Activated B cell treated with CpG ODN at 0.5 μM for 24 hours (primary cell): Measurements from ENCODE around the gene RNF135. TPM values are rescaled to one million over a fixed set of nuclear protein-coding genes. Genes with fewer than 3 reads are reported as not detected.
"Not testable (repeated sequence)": the region's sequence is repeated elsewhere in the genome, so short reads cannot be mapped to it uniquely, and the experiment has no call there.

ENCODE experiments used
- ATAC-seq: fragments of 200-7000 bp; cut with Tn5 transposase; one replicate; pipeline ENCODE4 v1.10.0; 2021; ENCODE audit warnings: low read depth, mild to moderate bottlenecking, moderate library complexity
- CTCF ChIA-PET: fragments of 350-600 bp; sonication (Branson Sonifier 250); formaldehyde crosslinking; loops from one replicate; lab custom pipeline; 2021; ENCODE audit warnings: antibody characterized with exemption; lab: Charles Lee
- POLR2A ChIA-PET: fragments of 350-600 bp; sonication (Branson Sonifier 250); formaldehyde crosslinking; loops from one replicate; lab custom pipeline; 2021; ENCODE audit warnings: antibody characterized with exemption; lab: Charles Lee
- DNase-seq: peaks from one replicate; pipeline ENCODE4 v3.0.0; 2022
- H3K27ac Mint-ChIP-seq: one replicate; pipeline ENCODE4 v1.8.0; 2020; ENCODE audit warnings: mixed read lengths
- H3K27me3 Mint-ChIP-seq: one replicate; pipeline ENCODE4 v1.8.0; 2021; ENCODE audit warnings: mixed read lengths
- H3K36me3 Mint-ChIP-seq: one replicate; pipeline ENCODE4 v1.8.0; 2021; ENCODE audit warnings: low read depth, mixed read lengths
- H3K4me1 Mint-ChIP-seq: one replicate; pipeline ENCODE4 v1.8.0; 2021; ENCODE audit warnings: mixed read lengths
- H3K4me3 Mint-ChIP-seq: one replicate; pipeline ENCODE4 v1.8.0; 2020; ENCODE audit warnings: mild to moderate bottlenecking, mixed read lengths
- H3K9me3 Mint-ChIP-seq: one replicate; pipeline ENCODE4 v1.8.0; 2020; ENCODE audit warnings: mixed read lengths
- intact Hi-C: fragments of 100-400 bp; cut with micrococcal nuclease; formaldehyde crosslinking; loops from one replicate; pipeline ENCODE4 v1.15.1; 2024
- total RNA-seq: library from RNA; stranded (reverse); gene quantifications from 2 replicates; pipeline ENCODE4 v1.2.3, GENCODE V29; 2022
- TF ChIP-seq, protein P1 (sequence below): fragments of 200-600 bp; IDR thresholded peaks from one replicate; pipeline ENCODE4 v1.8.0; 2022; ENCODE audit warnings: antibody characterized with exemption, mild to moderate bottlenecking

RNF135 gene
- total RNA-seq, 1 donor from 2014 or later = 18.5 TPM

DNA sequence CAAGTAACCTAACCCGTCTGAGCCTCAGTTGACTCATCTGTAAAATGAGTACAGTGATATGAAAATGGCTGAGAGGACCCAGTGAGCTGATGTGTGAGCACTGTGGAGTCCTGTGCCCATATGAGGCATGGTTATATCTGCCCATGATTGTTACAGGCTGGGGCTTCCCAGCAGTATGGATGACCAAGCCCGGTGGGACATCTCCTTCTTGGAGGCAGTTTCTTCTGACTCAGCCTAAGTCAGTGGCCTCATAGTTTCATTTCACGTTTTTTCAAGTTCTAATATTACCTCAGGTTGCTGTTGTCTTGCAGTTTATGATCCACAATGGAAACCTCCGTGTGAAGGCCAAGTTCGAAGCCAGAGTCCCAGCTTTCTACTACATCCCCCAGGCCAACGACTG lies 44.3 kb upstream of the RNF135 start:
- Mint-ChIP-seq H3K4me3 (no peak overlapping the region), H3K27ac (no peak overlapping the region), H3K9me3 (no peaks in the 10 kb centered on the region), H3K36me3 (peaks cover 18% of the 10 kb centered on the region), H3K27me3 (peaks cover 1% of the 10 kb centered on the region), H3K4me1 (peaks cover 14% of the 10 kb centered on the region)
- DNase-seq (no peak), ATAC-seq (no peak)
- TF ChIP-seq, protein P1, sequence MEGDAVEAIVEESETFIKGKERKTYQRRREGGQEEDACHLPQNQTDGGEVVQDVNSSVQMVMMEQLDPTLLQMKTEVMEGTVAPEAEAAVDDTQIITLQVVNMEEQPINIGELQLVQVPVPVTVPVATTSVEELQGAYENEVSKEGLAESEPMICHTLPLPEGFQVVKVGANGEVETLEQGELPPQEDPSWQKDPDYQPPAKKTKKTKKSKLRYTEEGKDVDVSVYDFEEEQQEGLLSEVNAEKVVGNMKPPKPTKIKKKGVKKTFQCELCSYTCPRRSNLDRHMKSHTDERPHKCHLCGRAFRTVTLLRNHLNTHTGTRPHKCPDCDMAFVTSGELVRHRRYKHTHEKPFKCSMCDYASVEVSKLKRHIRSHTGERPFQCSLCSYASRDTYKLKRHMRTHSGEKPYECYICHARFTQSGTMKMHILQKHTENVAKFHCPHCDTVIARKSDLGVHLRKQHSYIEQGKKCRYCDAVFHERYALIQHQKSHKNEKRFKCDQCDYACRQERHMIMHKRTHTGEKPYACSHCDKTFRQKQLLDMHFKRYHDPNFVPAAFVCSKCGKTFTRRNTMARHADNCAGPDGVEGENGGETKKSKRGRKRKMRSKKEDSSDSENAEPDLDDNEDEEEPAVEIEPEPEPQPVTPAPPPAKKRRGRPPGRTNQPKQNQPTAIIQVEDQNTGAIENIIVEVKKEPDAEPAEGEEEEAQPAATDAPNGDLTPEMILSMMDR = no peak
- ChIA-PET POLR2A (no interaction called here), CTCF (no interaction called here)
- intact Hi-C loops = no loop called here

DNA sequence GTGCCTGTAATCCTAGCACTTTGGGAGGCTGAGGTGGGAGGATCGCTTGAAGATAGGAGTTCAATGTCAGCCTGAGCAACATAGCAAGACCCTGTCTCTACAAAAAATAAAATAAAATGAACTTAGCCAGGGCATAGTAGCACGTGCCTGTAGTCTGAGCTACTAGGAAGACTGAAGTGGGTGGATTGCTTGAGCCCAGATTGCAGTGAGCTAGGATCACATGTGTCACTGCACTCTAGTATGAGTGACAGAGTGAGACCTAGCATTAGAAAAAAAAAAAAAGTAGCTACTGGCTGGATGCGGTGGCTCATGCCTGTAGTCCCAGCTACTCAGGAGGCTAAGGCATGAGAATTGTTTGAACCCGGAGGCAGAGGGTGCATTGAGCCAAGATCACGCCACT lies 43.1 kb upstream of the RNF135 start:
- Mint-ChIP-seq H3K36me3 (peaks cover 18% of the 10 kb centered on the region), H3K27ac (no peak overlapping the region), H3K27me3 (peaks cover 1% of the 10 kb centered on the region), H3K4me3 (no peak overlapping the region), H3K4me1 (peaks cover 10% of the 10 kb centered on the region), H3K9me3 (no peaks in the 10 kb centered on the region)
- ATAC-seq (no peak), DNase-seq (no peak)
- ChIA-PET POLR2A (interaction anchor here (0.7 to 1.6 kb wide), 2 partner anchors 11 to 24 kb away, joined by 3 to 4 read pairs; no protein-coding TSS in a partner anchor), CTCF (no interaction called here)
- intact Hi-C loops = no loop called here
- TF ChIP-seq, protein P1 = no peak

DNA sequence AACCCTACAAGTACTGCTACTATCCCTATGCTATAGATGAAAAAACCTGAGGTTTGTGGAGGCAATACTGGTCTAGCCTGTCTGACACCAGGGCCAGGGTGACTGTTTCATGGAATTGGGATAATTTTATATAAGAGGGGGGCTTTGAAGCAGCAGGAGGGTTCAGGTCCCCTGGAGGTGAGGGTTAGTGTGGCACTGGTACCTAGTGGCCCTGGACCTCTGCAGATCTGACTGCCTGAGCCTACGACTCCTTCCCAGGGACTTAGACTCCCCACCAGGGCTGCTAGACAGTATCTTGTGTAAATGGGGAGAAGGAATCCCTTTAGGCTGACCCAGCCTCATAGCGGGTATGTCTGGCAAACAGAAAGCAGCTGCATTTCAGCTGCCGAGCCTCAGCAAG lies 42.3 kb upstream of the RNF135 start:
- no peak for ATAC-seq
- no peak overlapping the region for H3K4me3 Mint-ChIP-seq
- TF ChIP-seq, protein P1 = no peak
- DNase-seq = no peak
- POLR2A ChIA-PET = interaction anchor here (1.6 kb wide), 1 partner anchor 10 kb away, joined by 4 read pairs; no protein-coding TSS in a partner anchor
- H3K36me3 Mint-ChIP-seq = peaks cover 19% of the 10 kb centered on the region
- no peaks in the 10 kb centered on the region for H3K27me3 Mint-ChIP-seq
- no peaks in the 10 kb centered on the region for H3K9me3 Mint-ChIP-seq
- no peak overlapping the region for H3K27ac Mint-ChIP-seq
- CTCF ChIA-PET = no interaction called here
- intact Hi-C loops = no loop called here
- peaks cover 7% of the 10 kb centered on the region for H3K4me1 Mint-ChIP-seq

DNA sequence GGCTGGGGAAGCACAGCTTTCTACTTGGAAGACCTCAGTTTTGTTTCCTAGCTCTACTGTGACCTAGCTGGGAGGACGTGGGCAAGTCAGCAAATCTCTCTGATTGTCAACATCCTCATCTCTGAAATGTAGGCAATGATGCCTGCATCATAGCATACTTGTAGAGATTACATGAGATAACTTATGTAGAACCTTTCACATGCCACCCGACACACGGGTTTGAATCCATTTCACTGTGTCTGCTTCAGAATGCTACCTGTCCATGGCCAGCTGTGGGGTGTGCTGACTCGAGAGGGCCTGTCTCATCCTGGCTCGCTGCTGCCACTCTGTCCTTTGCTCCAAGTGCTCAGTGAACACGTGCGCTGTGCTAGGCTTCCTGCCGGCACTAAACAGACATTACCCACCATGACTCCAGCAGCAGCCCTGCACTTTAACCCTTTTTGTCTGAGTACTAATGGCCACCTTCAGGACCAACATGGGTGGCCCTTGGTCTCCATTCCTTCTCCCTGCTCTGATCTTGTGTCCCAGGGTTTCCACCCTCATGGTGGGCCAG lies 41.7 kb upstream of the RNF135 start:
- peaks cover 24% of the 10 kb centered on the region for H3K36me3 Mint-ChIP-seq
- no peak for DNase-seq
- H3K9me3 Mint-ChIP-seq = no peaks in the 10 kb centered on the region
- no peaks in the 10 kb centered on the region for H3K27me3 Mint-ChIP-seq
- no peak overlapping the region for H3K27ac Mint-ChIP-seq
- ATAC-seq = no peak
- intact Hi-C loops = no loop called here
- peaks cover 7% of the 10 kb centered on the region for H3K4me1 Mint-ChIP-seq
- H3K4me3 Mint-ChIP-seq = no peak overlapping the region
- ChIA-PET CTCF (no interaction called here), POLR2A (interaction anchor here (0.6 kb wide), 3 partner anchors 37 to 390 kb away, joined by 3 to 7 read pairs (median 4); no protein-coding TSS in a partner anchor)
- TF ChIP-seq, protein P1 = no peak

DNA sequence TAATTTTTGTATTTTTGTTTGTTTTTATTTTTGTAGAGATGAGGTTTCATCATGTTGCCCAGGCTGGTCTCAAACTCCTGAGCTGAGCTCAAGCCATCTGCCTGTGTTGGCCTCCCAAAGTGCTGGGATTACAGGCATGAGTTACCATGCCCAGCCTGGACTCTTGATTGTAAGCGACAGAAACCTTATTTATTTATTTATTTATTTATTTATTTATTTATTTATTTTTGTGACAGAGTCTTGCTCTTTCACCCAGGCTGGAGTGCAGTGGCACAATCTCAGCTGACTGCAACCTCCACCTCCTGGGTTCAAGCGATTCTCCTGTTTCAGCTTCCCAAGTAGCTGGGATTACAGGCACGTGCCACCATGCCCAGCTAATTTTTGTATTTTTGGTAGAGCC lies 41.0 kb upstream of the RNF135 start:
- intact Hi-C loops, H3K4me3 Mint-ChIP-seq, H3K4me1 Mint-ChIP-seq, H3K27ac Mint-ChIP-seq, ATAC-seq, H3K27me3 Mint-ChIP-seq, CTCF ChIA-PET, DNase-seq, H3K9me3 Mint-ChIP-seq: not testable (repeated sequence)
- POLR2A ChIA-PET = interaction anchor here (0.6 kb wide), 1 partner anchor 51 kb away, joined by 3 read pairs; no protein-coding TSS in a partner anchor
- H3K36me3 Mint-ChIP-seq = peaks cover 28% of the 10 kb centered on the region
